ENCODE measurements around the gene MRPL47. TPM values are rescaled to one million over a fixed set of nuclear protein-coding genes. Genes with fewer than 3 reads are reported as not detected.

The MRPL47 gene
- total RNA-seq, 2 donors from 2014 or later, result 22.1 to 28.0 TPM

GRCh38 chr3:179590669-179591068 is 13.8 kb downstream of the MRPL47 start:
- H3K27ac ChIP-seq, result no peak overlapping the region
- DNase-seq (ENCODE audit: low spot score) (no peak), ATAC-seq (ENCODE audit: insufficient number of reproducible peaks, low FRiP score, low read depth) (no peak)
- TF ChIP-seq CTCF (IDR thresholded peaks at IDR 0.05), result no peak
- no peaks in the 10 kb centered on the region for H3K27me3 ChIP-seq (replicated peaks; ENCODE audit: insufficient read depth)
- no peak overlapping the region for H3K4me3 ChIP-seq
- peaks cover 5 to 10% of the 10 kb centered on the region in 2 donors for H3K4me1 ChIP-seq (ENCODE audit: control insufficient read depth in 1 of 2, low read depth in 2 of 2)
- peaks cover 27% of the 10 kb centered on the region for H3K36me3 ChIP-seq
- H3K9me3 ChIP-seq, result no peaks in the 10 kb centered on the region

GRCh38 chr3:179589143-179589542 is 15.3 kb downstream of the MRPL47 start:
- no peak overlapping the region for H3K4me3 ChIP-seq
- H3K27me3 ChIP-seq (replicated peaks; ENCODE audit: insufficient read depth), result no peaks in the 10 kb centered on the region
- peaks cover 21% of the 10 kb centered on the region for H3K36me3 ChIP-seq
- no peaks in the 10 kb centered on the region for H3K9me3 ChIP-seq
- H3K4me1 ChIP-seq (ENCODE audit: control insufficient read depth in 1 of 2, low read depth in 2 of 2), result peaks cover 5 to 10% of the 10 kb centered on the region in 2 donors
- no peak for ATAC-seq (ENCODE audit: insufficient number of reproducible peaks, low FRiP score, low read depth)
- TF ChIP-seq CTCF (IDR thresholded peaks at IDR 0.05), result no peak
- no peak for DNase-seq (ENCODE audit: low spot score)
- no peak overlapping the region for H3K27ac ChIP-seq

- no peaks in the 10 kb centered on the region for H3K9me3 ChIP-seq
- H3K36me3 ChIP-seq, result peaks cover 24% of the 10 kb centered on the region
- no peak overlapping the region for H3K27ac ChIP-seq
- ATAC-seq (ENCODE audit: insufficient number of reproducible peaks, low FRiP score, low read depth) (no peak), DNase-seq (ENCODE audit: low spot score) (no peak)
- no peak overlapping the region for H3K4me3 ChIP-seq
- TF ChIP-seq CTCF (IDR thresholded peaks at IDR 0.05), result no peak
- H3K27me3 ChIP-seq (replicated peaks; ENCODE audit: insufficient read depth), result no peaks in the 10 kb centered on the region
- no peaks in the 10 kb centered on the region for H3K4me1 ChIP-seq (ENCODE audit: control insufficient read depth in 1 of 2, low read depth in 2 of 2)
These were observed 23.4 kb downstream of the MRPL47 start for GRCh38 chr3:179580992-179581391.

- H3K27ac ChIP-seq, result no peak overlapping the region
- no peak for TF ChIP-seq CTCF (IDR thresholded peaks at IDR 0.05)
- ATAC-seq (ENCODE audit: insufficient number of reproducible peaks, low FRiP score, low read depth) (no peak), DNase-seq (ENCODE audit: low spot score) (no peak)
- H3K4me3 ChIP-seq, result no peak overlapping the region
- peaks cover 3% of the 10 kb centered on the region for H3K36me3 ChIP-seq
- H3K4me1 ChIP-seq (ENCODE audit: control insufficient read depth in 1 of 2, low read depth in 2 of 2), result peaks cover 3 to 6% of the 10 kb centered on the region in 2 donors
- no peaks in the 10 kb centered on the region for H3K9me3 ChIP-seq
- no peaks in the 10 kb centered on the region for H3K27me3 ChIP-seq (replicated peaks; ENCODE audit: insufficient read depth)
These were observed 38.9 kb downstream of the MRPL47 start for GRCh38 chr3:179565496-179565895.

GRCh38 chr3:179563271-179563783 is 41.1 kb downstream of the MRPL47 start:
- H3K36me3 ChIP-seq, result no peaks in the 10 kb centered on the region

More at GRCh38 chr3:179563271-179563783, 41.1 kb downstream of the MRPL47 start:
- Histone ChIP-seq H3K4me3 (peak overlapping the region; percentile 95), H3K9me3 (no peaks in the 10 kb centered on the region), H3K27ac (peak overlapping the region; percentile 67), H3K27me3 (replicated peaks; ENCODE audit: insufficient read depth) (no peaks in the 10 kb centered on the region), H3K4me1 (ENCODE audit: control insufficient read depth in 1 of 2, low read depth in 2 of 2) (peaks cover 3 to 6% of the 10 kb centered on the region in 2 donors)
- TF ChIP-seq CTCF (IDR thresholded peaks at IDR 0.05), result peak; percentile 71
- peak; percentile 15 for DNase-seq (ENCODE audit: low spot score)
- ATAC-seq (ENCODE audit: insufficient number of reproducible peaks, low FRiP score, low read depth), result peak; percentile 11
